ENCODE data around the gene BPI.
"Not testable (repeated sequence)": the region's sequence is repeated elsewhere in the genome, so short reads cannot be mapped to it uniquely, and the experiment has no call there.

The BPI gene

GRCh38 chr20:38336726-38337125, 32.8 kb downstream of the BPI start:
- DNase-seq (ENCODE audit: low spot score): no peak

GRCh38 chr20:38337561-38338140, 33.7 kb downstream of the BPI start:
- DNase-seq (ENCODE audit: low spot score): no peak

GRCh38 chr20:38338849-38339520, 35.0 kb downstream of the BPI start:
- DNase-seq (ENCODE audit: low spot score): no peak

GRCh38 chr20:38339521-38339896, 35.6 kb downstream of the BPI start:
- DNase-seq (ENCODE audit: low spot score): not testable (repeated sequence)

- no peak for DNase-seq (ENCODE audit: low spot score)
Measured at GRCh38 chr20:38339997-38340396, 36.0 kb downstream of the BPI start.

GRCh38 chr20:38340693-38341092, 36.7 kb downstream of the BPI start:
- no peak for DNase-seq (ENCODE audit: low spot score)

- DNase-seq (ENCODE audit: low spot score): no peak
Measured at GRCh38 chr20:38342216-38342615, 38.3 kb downstream of the BPI start.

GRCh38 chr20:38342713-38343310, 38.9 kb downstream of the BPI start:
- DNase-seq (ENCODE audit: low spot score): no peak

- no peak for DNase-seq (ENCODE audit: low spot score)
Measured at GRCh38 chr20:38343311-38344106, 39.6 kb downstream of the BPI start.

GRCh38 chr20:38344107-38344701, 40.2 kb downstream of the BPI start:
- no peak for DNase-seq (ENCODE audit: low spot score)

- no peak for DNase-seq (ENCODE audit: low spot score)
Measured at GRCh38 chr20:38345643-38346042, 41.7 kb downstream of the BPI start.

- DNase-seq (ENCODE audit: low spot score): no peak
Measured at GRCh38 chr20:38346247-38346651, 42.3 kb downstream of the BPI start, which contains the start of gene LBP. TSS of gene LBP (plus strand) at chr20:38346482. CDS start at chr20:38346517, 35 bp downstream.

- DNase-seq (ENCODE audit: low spot score): no peak
Measured at GRCh38 chr20:38346741-38347140, 42.8 kb downstream of the BPI start.

- no peak for DNase-seq (ENCODE audit: low spot score)
Measured at GRCh38 chr20:38349856-38350255, 45.9 kb downstream of the BPI start.

GRCh38 chr20:38350879-38351775, 47.2 kb downstream of the BPI start:
- no peak for DNase-seq (ENCODE audit: low spot score)

GRCh38 chr20:38353316-38353715, 49.4 kb downstream of the BPI start:
- DNase-seq (ENCODE audit: low spot score): no peak

GRCh38 chr20:38354227-38354626, 50.3 kb downstream of the BPI start:
- DNase-seq (ENCODE audit: low spot score): no peak

GRCh38 chr20:38355161-38356012, 51.4 kb downstream of the BPI start:
- DNase-seq (ENCODE audit: low spot score): no peak

- no peak for DNase-seq (ENCODE audit: low spot score)
Measured at GRCh38 chr20:38357653-38358207, 53.8 kb downstream of the BPI start.

GRCh38 chr20:38358556-38358955, 54.6 kb downstream of the BPI start:
- no peak for DNase-seq (ENCODE audit: low spot score)

Data from CD4-positive, alpha-beta T cell treated with Interleukin-6 at 100 ng/mL for 8 hours (primary cell).